HG02852 (cell line): ENCODE measurements around the gene USP6.
"Not testable (repeated sequence)": the region's sequence is repeated elsewhere in the genome, so short reads cannot be mapped to it uniquely, and the experiment has no call there.

Experiments
- ATAC-seq: cut with Tn5 transposase; IDR thresholded peaks from one replicate; pipeline ENCODE4 v1.9.1; 2021; ENCODE audit warnings: mild to moderate bottlenecking, moderate library complexity; ENCODE audit not compliant: unreplicated experiment

The USP6 gene

GRCh38 chr17:5121186-5121841 is 5.5 kb downstream of the USP6 start:
- ATAC-seq, result no peak

GRCh38 chr17:5122056-5122455 is 6.2 kb downstream of the USP6 start:
- ATAC-seq, result not testable (repeated sequence)

GRCh38 chr17:5122586-5123342 is 6.9 kb downstream of the USP6 start:
- no peak for ATAC-seq

GRCh38 chr17:5123343-5124124 is 7.7 kb downstream of the USP6 start:
- ATAC-seq, result no peak

GRCh38 chr17:5124125-5124760 is 8.4 kb downstream of the USP6 start:
- not testable (repeated sequence) for ATAC-seq

- not testable (repeated sequence) for ATAC-seq
Observed at GRCh38 chr17:5124896-5125295, 9.1 kb downstream of the USP6 start.

- ATAC-seq, result no peak
Observed at GRCh38 chr17:5126719-5127488, 11.1 kb downstream of the USP6 start.

- ATAC-seq, result no peak
Observed at GRCh38 chr17:5127910-5128309, 12.1 kb downstream of the USP6 start.

- ATAC-seq, result not testable (repeated sequence)
Observed at GRCh38 chr17:5128387-5128786, 12.6 kb downstream of the USP6 start.

GRCh38 chr17:5128905-5129535 is 13.2 kb downstream of the USP6 start:
- ATAC-seq, result no peak

GRCh38 chr17:5129770-5130169 is 13.9 kb downstream of the USP6 start:
- ATAC-seq, result not testable (repeated sequence)

- not testable (repeated sequence) for ATAC-seq
Observed at GRCh38 chr17:5130261-5130660, 14.4 kb downstream of the USP6 start.

- not testable (repeated sequence) for ATAC-seq
Observed at GRCh38 chr17:5130687-5131086, 14.9 kb downstream of the USP6 start.

GRCh38 chr17:5131146-5131715 is 15.4 kb downstream of the USP6 start:
- no peak for ATAC-seq

GRCh38 chr17:5131799-5132502 is 16.1 kb downstream of the USP6 start:
- ATAC-seq, result not testable (repeated sequence)

GRCh38 chr17:5132503-5133225 is 16.8 kb downstream of the USP6 start:
- not testable (repeated sequence) for ATAC-seq

- ATAC-seq, result no peak
Observed at GRCh38 chr17:5133311-5133710, 17.5 kb downstream of the USP6 start.

- ATAC-seq, result not testable (repeated sequence)
Observed at GRCh38 chr17:5133961-5134360, 18.1 kb downstream of the USP6 start.
